ENCODE measurements around the gene PEAR1.

GRCh38 chr1:156957634-156958033, 64.1 kb downstream of the PEAR1 start:
- TF ChIP-seq CTCF (conservative IDR thresholded peaks at IDR 0.05 in 1 of 2, IDR thresholded peaks at IDR 0.05 in 1 of 2; ENCODE audit: low read depth in 1 of 2, low read length in 2 of 2) = no peak
- no peak for TF ChIP-seq EZH2 (IDR thresholded peaks at IDR 0.05; ENCODE audit: low read length, missing control alignments)

Data from fibroblast of lung (primary cell).